ENCODE data around the gene VPS51.

- no peak for TF ChIP-seq CTCF (conservative IDR thresholded peaks at IDR 0.05; ENCODE audit: low read depth, low read length)
- no peak for TF ChIP-seq CEBPB (IDR thresholded peaks at IDR 0.05; ENCODE audit: low read depth, low read length)
- TF ChIP-seq POLR2A (IDR thresholded peaks at IDR 0.05; ENCODE audit: low read depth, low read length), result no peak
- TF ChIP-seq MAZ (IDR thresholded peaks at IDR 0.05; ENCODE audit: borderline replicate concordance, low read depth, low read length), result no peak
- TF ChIP-seq NFE2L2 (IDR thresholded peaks at IDR 0.05; ENCODE audit: low read depth, low read length), result no peak
- TF ChIP-seq MXI1 (IDR thresholded peaks at IDR 0.05; ENCODE audit: borderline replicate concordance, low read depth, low read length), result no peak
Measured at GRCh38 chr11:65156926-65157325, 60.9 kb downstream of the VPS51 start.

All from IMR-90 (cell line).